Urinary bladder (tissue), 2 donors: ENCODE results near the gene SFTA2. TPM values are rescaled to one million over a fixed set of nuclear protein-coding genes. Genes with fewer than 3 reads are reported as not detected.

Experiments
- polyA plus RNA-seq: library from polyadenylated mRNA; stranded (reverse); fragments of 200-250 nt; gene quantifications from one replicate; pipeline ENCODE4 v1.2.3, GENCODE V29; 2013
- small RNA-seq: library from RNA; depleted of rRNA; stranded (forward); fragments of <200 nt; gene quantifications from one replicate; pipeline ENCODE3, GENCODE V24; 2014
- total RNA-seq: library from RNA; depleted of rRNA; stranded (reverse); fragments of >200 nt; gene quantifications from one replicate; pipeline ENCODE4 v1.2.3, GENCODE V29; 2014
- donor health status: healthy.

SFTA2 gene
- total and polyA plus RNA-seq, 2 donors = not detected

Small RNAs within 50 kb of the gene (small RNA-seq; reads per million reads assigned to genes)
- not detected for gene RF00019

Other genes starting within 250 kb of the SFTA2 start
- gene PPP1R18, start 245.5 kb downstream of the SFTA2 start, total RNA-seq = 32.7 TPM
- 81.9 TPM for gene PPP1R18, start 245.5 kb downstream of the SFTA2 start, polyA plus RNA-seq
- gene NRM, start 241.2 kb downstream of the SFTA2 start, total RNA-seq = 7.0 TPM
- gene NRM, start 241.2 kb downstream of the SFTA2 start, polyA plus RNA-seq = 20.3 TPM
- 9.8 TPM for gene MDC1, start 214.9 kb downstream of the SFTA2 start, total RNA-seq
- 18.3 TPM for gene MDC1, start 214.9 kb downstream of the SFTA2 start, polyA plus RNA-seq
- gene TUBB, start 211.8 kb downstream of the SFTA2 start, total RNA-seq = 376 TPM
- gene TUBB, start 211.8 kb downstream of the SFTA2 start, polyA plus RNA-seq = 332 TPM
- gene FLOT1, start 189.5 kb downstream of the SFTA2 start, total RNA-seq = 40.0 TPM
- 298 TPM for gene FLOT1, start 189.5 kb downstream of the SFTA2 start, polyA plus RNA-seq
- 4.8 TPM for gene IER3, start 187.6 kb downstream of the SFTA2 start, total RNA-seq
- gene IER3, start 187.6 kb downstream of the SFTA2 start, polyA plus RNA-seq = 71.9 TPM
- 33.8 TPM for gene DDR1, start 47.7 kb downstream of the SFTA2 start, total RNA-seq
- 44.7 TPM for gene DDR1, start 47.7 kb downstream of the SFTA2 start, polyA plus RNA-seq
- 26.2 TPM for gene GTF2H4, start 24.0 kb downstream of the SFTA2 start, total RNA-seq
- 25.7 TPM for gene GTF2H4, start 24.0 kb downstream of the SFTA2 start, polyA plus RNA-seq
- 14.4 TPM for gene VARS2, start 17.9 kb downstream of the SFTA2 start, total RNA-seq
- gene VARS2, start 17.9 kb downstream of the SFTA2 start, polyA plus RNA-seq = 10.3 TPM
- not detected for gene MUCL3, start 8.8 kb upstream of the SFTA2 start, total RNA-seq
- not detected for gene MUCL3, start 8.8 kb upstream of the SFTA2 start, polyA plus RNA-seq
- gene MUC21, start 51.5 kb upstream of the SFTA2 start, total RNA-seq = not detected
- gene MUC21, start 51.5 kb upstream of the SFTA2 start, polyA plus RNA-seq = not detected
- gene MUC22, start 78.3 kb upstream of the SFTA2 start, total RNA-seq = not detected
- gene MUC22, start 78.3 kb upstream of the SFTA2 start, polyA plus RNA-seq = not detected
- not detected for gene C6orf15, start 180.4 kb upstream of the SFTA2 start, total RNA-seq
- not detected for gene C6orf15, start 180.4 kb upstream of the SFTA2 start, polyA plus RNA-seq
- 0.48 TPM for gene PSORS1C1, start 182.6 kb upstream of the SFTA2 start, total RNA-seq
- 6.8 TPM for gene PSORS1C1, start 182.6 kb upstream of the SFTA2 start, polyA plus RNA-seq
- gene CDSN, start 188.3 kb upstream of the SFTA2 start, total RNA-seq = not detected
- gene CDSN, start 188.3 kb upstream of the SFTA2 start, polyA plus RNA-seq = not detected
- not detected for gene PSORS1C2, start 206.9 kb upstream of the SFTA2 start, total RNA-seq
- not detected for gene PSORS1C2, start 206.9 kb upstream of the SFTA2 start, polyA plus RNA-seq
- gene CCHCR1, start 225.6 kb upstream of the SFTA2 start, total RNA-seq = 18.2 TPM
- gene CCHCR1, start 225.6 kb upstream of the SFTA2 start, polyA plus RNA-seq = 16.0 TPM
- gene TCF19, start 226.4 kb upstream of the SFTA2 start, total RNA-seq = 12.7 TPM
- 7.9 TPM for gene TCF19, start 226.4 kb upstream of the SFTA2 start, polyA plus RNA-seq
- 3.0 TPM for gene POU5F1, start 238.5 kb upstream of the SFTA2 start, total RNA-seq
- gene POU5F1, start 238.5 kb upstream of the SFTA2 start, polyA plus RNA-seq = 4.4 TPM